ENCODE results near the gene CCDC180.

DNA sequence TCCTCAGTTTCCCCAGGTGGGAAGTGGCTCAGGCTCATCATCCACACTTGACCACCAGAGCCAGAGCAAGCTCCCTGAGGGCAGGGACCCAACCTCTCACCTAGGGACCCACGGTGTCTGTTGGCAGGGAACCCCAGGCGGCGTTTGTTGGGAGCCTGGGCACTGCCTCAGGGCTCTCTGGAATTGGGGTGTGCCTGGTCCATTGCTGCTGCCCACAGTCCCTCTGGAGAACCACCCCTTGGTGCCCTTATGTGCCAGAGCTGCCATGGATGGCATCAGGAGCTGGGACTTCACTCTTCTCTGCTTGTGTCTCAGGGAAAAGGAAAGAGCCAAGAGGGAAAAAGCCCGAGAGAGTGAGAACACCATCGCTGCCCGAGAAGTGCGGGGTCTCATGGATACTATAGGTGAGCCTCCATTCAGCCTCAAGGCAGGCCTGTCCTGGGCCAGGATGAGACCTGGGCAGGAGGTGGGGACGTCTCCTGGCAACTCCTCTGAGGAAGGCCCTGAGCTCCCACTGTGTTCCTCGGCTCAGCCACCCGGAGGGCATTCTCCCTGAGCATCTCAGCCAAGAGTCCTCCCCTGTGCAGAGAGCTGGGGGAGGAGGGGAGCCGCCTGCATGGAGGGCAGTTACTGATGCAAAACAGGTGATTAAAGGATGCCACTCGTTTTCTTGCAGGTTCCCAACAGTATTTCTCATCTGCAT, 4.5 kb downstream of the CCDC180 start:
- TF ChIP-seq POLR2AphosphoS5 (IDR thresholded peaks at IDR 0.05; ENCODE audit: borderline replicate concordance, low read depth, low read length) (no peak), EZH2 (IDR thresholded peaks at IDR 0.05) (no peak)
